GM10847 (cell line): ENCODE results near the gene DCST1.
A peak's percentile ranks its signal among the peaks of the same experiment; 100 is the strongest.

Source experiments
- POLR2A ChIP-seq: IDR thresholded peaks from 2 replicates; pipeline ENCODE4 v1.6.1; 2011; ENCODE audit not compliant: insufficient read length; ENCODE audit errors: extremely low read depth

Gene DCST1

GRCh38 chr1:155063550-155064110 lies 30.0 kb downstream of the DCST1 start, which contains the start of gene EFNA4:
EFNA4 (plus strand) TSS chr1:155063740; CDS start chr1:155063824, 84 bp downstream.
- TF ChIP-seq POLR2A: peak; percentile 62

GRCh38 chr1:155064111-155064831 lies 30.6 kb downstream of the DCST1 start:
- TF ChIP-seq POLR2A: no peak

- TF ChIP-seq POLR2A: no peak
Observed at GRCh38 chr1:155064832-155065429, 31.3 kb downstream of the DCST1 start.

GRCh38 chr1:155066777-155067176 lies 33.2 kb downstream of the DCST1 start:
- TF ChIP-seq POLR2A: no peak

GRCh38 chr1:155068599-155068998 lies 35.0 kb downstream of the DCST1 start:
- TF ChIP-seq POLR2A: no peak

GRCh38 chr1:155069551-155070157 lies 36.0 kb downstream of the DCST1 start:
- no peak for TF ChIP-seq POLR2A

GRCh38 chr1:155070158-155070621 lies 36.6 kb downstream of the DCST1 start:
- no peak for TF ChIP-seq POLR2A

- no peak for TF ChIP-seq POLR2A
Observed at GRCh38 chr1:155070721-155071569, 37.3 kb downstream of the DCST1 start.

- no peak for TF ChIP-seq POLR2A
Observed at GRCh38 chr1:155071701-155072100, 38.1 kb downstream of the DCST1 start.

- TF ChIP-seq POLR2A: no peak
Observed at GRCh38 chr1:155072531-155073289, 39.1 kb downstream of the DCST1 start.

- TF ChIP-seq POLR2A: no peak
Observed at GRCh38 chr1:155073377-155074242, 40.0 kb downstream of the DCST1 start.

GRCh38 chr1:155075535-155075934 lies 41.9 kb downstream of the DCST1 start:
- no peak for TF ChIP-seq POLR2A

GRCh38 chr1:155076371-155076770 lies 42.7 kb downstream of the DCST1 start:
- no peak for TF ChIP-seq POLR2A

GRCh38 chr1:155077346-155077745 lies 43.7 kb downstream of the DCST1 start:
- no peak for TF ChIP-seq POLR2A
